Measurements from ENCODE around the gene PLEKHH3. TPM values are rescaled to one million over a fixed set of nuclear protein-coding genes. Genes with fewer than 3 reads are reported as not detected.

Gene PLEKHH3
- total and polyA plus RNA-seq, 10 of the 15 experiments (the other 5 are each of a cell fraction or from before 2014, with no cell fraction given): 0.31 to 38.0 (median 11.0) TPM

DNA sequence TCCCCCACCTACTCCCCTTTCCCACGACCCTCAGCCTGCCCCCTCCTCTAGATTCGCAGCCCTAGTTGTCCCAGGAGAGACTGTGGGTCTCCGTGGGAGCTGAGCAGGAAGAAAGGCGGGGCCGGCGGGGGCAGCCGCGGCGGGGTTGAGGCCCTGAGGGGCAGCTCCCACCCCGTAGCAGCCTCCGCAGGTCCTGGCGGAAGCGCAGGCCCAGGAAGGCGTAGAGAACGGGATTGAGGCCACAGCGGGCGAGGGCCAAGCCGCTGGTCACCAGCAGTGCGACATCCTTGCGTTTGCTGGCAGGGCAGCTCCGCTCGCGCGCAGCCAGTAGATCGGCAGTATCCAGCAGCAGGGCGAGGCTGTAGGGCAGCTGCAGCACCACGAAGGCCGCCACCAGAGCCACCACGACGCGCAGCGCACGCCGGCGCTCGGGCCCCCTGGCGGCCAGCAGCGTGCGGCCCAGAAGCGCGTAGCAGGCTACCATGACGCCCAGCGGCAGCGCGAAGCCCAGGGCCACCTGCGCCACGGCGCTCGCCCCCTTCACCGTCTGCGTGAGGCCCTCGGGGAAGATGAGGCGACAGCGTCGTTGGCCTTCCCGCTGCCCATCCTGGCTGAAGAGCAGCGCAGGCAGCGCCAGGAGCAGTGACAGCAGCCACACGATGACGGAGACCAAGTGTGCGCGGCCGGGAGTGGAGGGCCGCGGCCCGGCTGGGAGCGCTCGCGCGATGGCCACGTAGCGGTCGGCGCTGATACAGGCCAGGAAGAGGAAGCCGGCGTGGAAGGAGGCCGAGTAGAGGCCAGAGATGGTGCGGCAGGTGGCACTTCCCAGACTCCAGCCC, 2.9 kb upstream of the PLEKHH3 start (continued):
- TF ChIP-seq, protein P1, sequence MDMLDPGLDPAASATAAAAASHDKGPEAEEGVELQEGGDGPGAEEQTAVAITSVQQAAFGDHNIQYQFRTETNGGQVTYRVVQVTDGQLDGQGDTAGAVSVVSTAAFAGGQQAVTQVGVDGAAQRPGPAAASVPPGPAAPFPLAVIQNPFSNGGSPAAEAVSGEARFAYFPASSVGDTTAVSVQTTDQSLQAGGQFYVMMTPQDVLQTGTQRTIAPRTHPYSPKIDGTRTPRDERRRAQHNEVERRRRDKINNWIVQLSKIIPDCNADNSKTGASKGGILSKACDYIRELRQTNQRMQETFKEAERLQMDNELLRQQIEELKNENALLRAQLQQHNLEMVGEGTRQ (IDR thresholded peaks at IDR 0.05; ENCODE audit: borderline replicate concordance, low read depth, low read length): no peak
- peak; percentile 90 for TF ChIP-seq YY1 (IDR thresholded peaks at IDR 0.05; ENCODE audit: low read depth, low read length)
- TF ChIP-seq ZNF384 (IDR thresholded peaks at IDR 0.05; ENCODE audit: borderline replicate concordance, low read depth, low read length): no peak
- no peak for TF ChIP-seq FOXM1 (IDR thresholded peaks at IDR 0.05; ENCODE audit: low read depth, low read length)
- TF ChIP-seq IKZF2 (IDR thresholded peaks at IDR 0.05): peak; percentile 70 to 73
- TF ChIP-seq SMC3 (IDR thresholded peaks at IDR 0.05; ENCODE audit: borderline replicate concordance, low read length): peak; percentile 65; the same call in 1 of the 2 replicates
- no peak for TF ChIP-seq SREBF1 (IDR thresholded peaks at IDR 0.05; ENCODE audit: low read length)
- no peak for TF ChIP-seq CBFB (IDR thresholded peaks at IDR 0.05; ENCODE audit: low read depth)
- peak; percentile 79 for TF ChIP-seq NBN (IDR thresholded peaks at IDR 0.05)
- TF ChIP-seq RFX5 (IDR thresholded peaks at IDR 0.05; ENCODE audit: low read depth, low read length): no peak
- no peak for TF ChIP-seq RBBP5 (conservative IDR thresholded peaks at IDR 0.05)
- TF ChIP-seq, protein P2, sequence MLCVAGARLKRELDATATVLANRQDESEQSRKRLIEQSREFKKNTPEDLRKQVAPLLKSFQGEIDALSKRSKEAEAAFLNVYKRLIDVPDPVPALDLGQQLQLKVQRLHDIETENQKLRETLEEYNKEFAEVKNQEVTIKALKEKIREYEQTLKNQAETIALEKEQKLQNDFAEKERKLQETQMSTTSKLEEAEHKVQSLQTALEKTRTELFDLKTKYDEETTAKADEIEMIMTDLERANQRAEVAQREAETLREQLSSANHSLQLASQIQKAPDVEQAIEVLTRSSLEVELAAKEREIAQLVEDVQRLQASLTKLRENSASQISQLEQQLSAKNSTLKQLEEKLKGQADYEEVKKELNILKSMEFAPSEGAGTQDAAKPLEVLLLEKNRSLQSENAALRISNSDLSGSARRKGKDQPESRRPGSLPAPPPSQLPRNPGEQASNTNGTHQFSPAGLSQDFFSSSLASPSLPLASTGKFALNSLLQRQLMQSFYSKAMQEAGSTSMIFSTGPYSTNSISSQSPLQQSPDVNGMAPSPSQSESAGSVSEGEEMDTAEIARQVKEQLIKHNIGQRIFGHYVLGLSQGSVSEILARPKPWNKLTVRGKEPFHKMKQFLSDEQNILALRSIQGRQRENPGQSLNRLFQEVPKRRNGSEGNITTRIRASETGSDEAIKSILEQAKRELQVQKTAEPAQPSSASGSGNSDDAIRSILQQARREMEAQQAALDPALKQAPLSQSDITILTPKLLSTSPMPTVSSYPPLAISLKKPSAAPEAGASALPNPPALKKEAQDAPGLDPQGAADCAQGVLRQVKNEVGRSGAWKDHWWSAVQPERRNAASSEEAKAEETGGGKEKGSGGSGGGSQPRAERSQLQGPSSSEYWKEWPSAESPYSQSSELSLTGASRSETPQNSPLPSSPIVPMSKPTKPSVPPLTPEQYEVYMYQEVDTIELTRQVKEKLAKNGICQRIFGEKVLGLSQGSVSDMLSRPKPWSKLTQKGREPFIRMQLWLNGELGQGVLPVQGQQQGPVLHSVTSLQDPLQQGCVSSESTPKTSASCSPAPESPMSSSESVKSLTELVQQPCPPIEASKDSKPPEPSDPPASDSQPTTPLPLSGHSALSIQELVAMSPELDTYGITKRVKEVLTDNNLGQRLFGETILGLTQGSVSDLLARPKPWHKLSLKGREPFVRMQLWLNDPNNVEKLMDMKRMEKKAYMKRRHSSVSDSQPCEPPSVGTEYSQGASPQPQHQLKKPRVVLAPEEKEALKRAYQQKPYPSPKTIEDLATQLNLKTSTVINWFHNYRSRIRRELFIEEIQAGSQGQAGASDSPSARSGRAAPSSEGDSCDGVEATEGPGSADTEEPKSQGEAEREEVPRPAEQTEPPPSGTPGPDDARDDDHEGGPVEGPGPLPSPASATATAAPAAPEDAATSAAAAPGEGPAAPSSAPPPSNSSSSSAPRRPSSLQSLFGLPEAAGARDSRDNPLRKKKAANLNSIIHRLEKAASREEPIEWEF (IDR thresholded peaks at IDR 0.05; ENCODE audit: insufficient replicate concordance, low read depth, low read length): peak; percentile 40
- TF ChIP-seq CBX3 (IDR thresholded peaks at IDR 0.05; ENCODE audit: borderline replicate concordance, low read depth): no peak
- peak; percentile 64; the same call in 1 of the 2 replicates for TF ChIP-seq CREM (IDR thresholded peaks at IDR 0.05; ENCODE audit: low read depth)
- TF ChIP-seq PML (IDR thresholded peaks at IDR 0.05; ENCODE audit: low read length): no peak
- TF ChIP-seq, protein P3, sequence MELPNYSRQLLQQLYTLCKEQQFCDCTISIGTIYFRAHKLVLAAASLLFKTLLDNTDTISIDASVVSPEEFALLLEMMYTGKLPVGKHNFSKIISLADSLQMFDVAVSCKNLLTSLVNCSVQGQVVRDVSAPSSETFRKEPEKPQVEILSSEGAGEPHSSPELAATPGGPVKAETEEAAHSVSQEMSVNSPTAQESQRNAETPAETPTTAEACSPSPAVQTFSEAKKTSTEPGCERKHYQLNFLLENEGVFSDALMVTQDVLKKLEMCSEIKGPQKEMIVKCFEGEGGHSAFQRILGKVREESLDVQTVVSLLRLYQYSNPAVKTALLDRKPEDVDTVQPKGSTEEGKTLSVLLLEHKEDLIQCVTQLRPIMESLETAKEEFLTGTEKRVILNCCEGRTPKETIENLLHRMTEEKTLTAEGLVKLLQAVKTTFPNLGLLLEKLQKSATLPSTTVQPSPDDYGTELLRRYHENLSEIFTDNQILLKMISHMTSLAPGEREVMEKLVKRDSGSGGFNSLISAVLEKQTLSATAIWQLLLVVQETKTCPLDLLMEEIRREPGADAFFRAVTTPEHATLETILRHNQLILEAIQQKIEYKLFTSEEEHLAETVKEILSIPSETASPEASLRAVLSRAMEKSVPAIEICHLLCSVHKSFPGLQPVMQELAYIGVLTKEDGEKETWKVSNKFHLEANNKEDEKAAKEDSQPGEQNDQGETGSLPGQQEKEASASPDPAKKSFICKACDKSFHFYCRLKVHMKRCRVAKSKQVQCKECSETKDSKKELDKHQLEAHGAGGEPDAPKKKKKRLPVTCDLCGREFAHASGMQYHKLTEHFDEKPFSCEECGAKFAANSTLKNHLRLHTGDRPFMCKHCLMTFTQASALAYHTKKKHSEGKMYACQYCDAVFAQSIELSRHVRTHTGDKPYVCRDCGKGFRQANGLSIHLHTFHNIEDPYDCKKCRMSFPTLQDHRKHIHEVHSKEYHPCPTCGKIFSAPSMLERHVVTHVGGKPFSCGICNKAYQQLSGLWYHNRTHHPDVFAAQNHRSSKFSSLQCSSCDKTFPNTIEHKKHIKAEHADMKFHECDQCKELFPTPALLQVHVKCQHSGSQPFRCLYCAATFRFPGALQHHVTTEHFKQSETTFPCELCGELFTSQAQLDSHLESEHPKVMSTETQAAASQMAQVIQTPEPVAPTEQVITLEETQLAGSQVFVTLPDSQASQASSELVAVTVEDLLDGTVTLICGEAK (IDR thresholded peaks at IDR 0.05; ENCODE audit: borderline replicate concordance): peak; percentile 51; the same call in 1 of the 2 replicates
- peak; percentile 62; the same call in 1 of the 2 replicates for TF ChIP-seq ZSCAN29 (IDR thresholded peaks at IDR 0.05)
- peak; percentile 54; the same call in 1 of the 2 replicates for TF ChIP-seq POLR2AphosphoS2 (IDR thresholded peaks at IDR 0.05; ENCODE audit: low read depth, low read length)
- TF ChIP-seq HDGF (IDR thresholded peaks at IDR 0.05): peak; percentile 94
- TF ChIP-seq SREBF2 (IDR thresholded peaks at IDR 0.05; ENCODE audit: low read length): no peak
